H1 (cell line): ENCODE measurements around the gene AURKAIP1. TPM values are rescaled to one million over a fixed set of nuclear protein-coding genes. Genes with fewer than 3 reads are reported as not detected.

ENCODE experiments used
- CTCF ChIA-PET: fragments of 300-600 bp; sonication (Branson Sonifier 250); formaldehyde crosslinking; loops from one replicate; lab custom pipeline; 2021; ENCODE audit not compliant: partially characterized antibody; lab: Charles Lee
- POLR2A ChIA-PET: fragments of 300-600 bp; sonication (Branson Sonifier 250); formaldehyde crosslinking; loops from one replicate; lab custom pipeline; 2021; ENCODE audit warnings: inconsistent platforms; ENCODE audit not compliant: partially characterized antibody; lab: Charles Lee
- DNase-seq, 2 experiments: peaks; one replicate each; pipeline versions ENCODE4 v3.0.0 to v3.0.0-alpha.2; 2010 to 2022; ENCODE audit warnings: low spot score in 2 of 2, low read depth in 1 of 2, mixed read lengths in 1 of 2
- FAIRE-seq: peaks from 2 replicates; lab custom pipeline; 2011; peaks lifted over from hg19 to GRCh38; lab: Jason Lieb, UNC
- H2AFZ ChIP-seq: 2 replicates; pipeline ENCODE4 v1.8.1; 2012; ENCODE audit warnings: low read length, inconsistent platforms
- H2AK5ac ChIP-seq: 2 replicates; pipeline ENCODE4 v1.6.1; 2013; ENCODE audit warnings: low read depth, low read length
- H2BK120ac ChIP-seq: replicated peaks from 2 replicates; pipeline ENCODE3; 2013; ENCODE audit warnings: low read depth, low read length, inconsistent platforms
- H2BK12ac ChIP-seq: 2 replicates; pipeline ENCODE4 v1.6.1; 2013; ENCODE audit warnings: low read depth, low read length
- H2BK15ac ChIP-seq: 2 replicates; pipeline ENCODE4 v1.6.1; 2013; ENCODE audit warnings: low read length
- H2BK20ac ChIP-seq: 2 replicates; pipeline ENCODE4 v1.6.1; 2013; ENCODE audit warnings: low read length
- H2BK5ac ChIP-seq: 2 replicates; pipeline ENCODE4 v1.6.1; 2013; ENCODE audit warnings: low read depth, low read length
- H3K14ac ChIP-seq: 2 replicates; pipeline ENCODE4 v1.6.1; 2013; ENCODE audit warnings: inconsistent platforms; ENCODE audit not compliant: insufficient read length
- H3K18ac ChIP-seq: 2 replicates; pipeline ENCODE4 v1.6.1; 2013; ENCODE audit warnings: low read length; ENCODE audit errors: extremely low read depth
- H3K23ac ChIP-seq: 2 replicates; pipeline ENCODE4 v1.6.1; 2013; ENCODE audit warnings: inconsistent platforms; ENCODE audit not compliant: insufficient read length
- H3K23me2 ChIP-seq: 2 replicates; pipeline ENCODE4 v1.6.1; 2013; ENCODE audit warnings: low read depth, low read length
- H3K27ac ChIP-seq: 2 replicates; pipeline ENCODE4 v1.6.1; 2011; ENCODE audit warnings: low read depth, low read length, inconsistent platforms
- H3K27me3 ChIP-seq, 4 experiments: replicated peaks in 1 of 4; 1 replicate in 1 of 4; 2 replicates in 3 of 4; pipeline versions ENCODE4 v1.6.1 to v1.8.1; 2011 to 2013; ENCODE audit warnings: low read length in 3 of 4, mild to moderate bottlenecking in 3 of 4, inconsistent platforms in 2 of 4, mixed read lengths in 2 of 4, moderate library complexity in 1 of 4; ENCODE audit not compliant: control insufficient read depth in 3 of 4, insufficient read depth in 3 of 4; ENCODE audit errors: extremely low read depth in 1 of 4
- H3K36me3 ChIP-seq, 4 experiments: 2 replicates each; pipeline versions ENCODE4 v1.6.1 to v1.8.1; 2011 to 2013; ENCODE audit warnings: mild to moderate bottlenecking in 4 of 4, low read length in 3 of 4, moderate library complexity in 2 of 4, control low read depth in 1 of 4, inconsistent platforms in 1 of 4; ENCODE audit not compliant: insufficient read depth in 4 of 4, control insufficient read depth in 2 of 4
- H3K4ac ChIP-seq: replicated peaks from 2 replicates; pipeline ENCODE3; 2013; ENCODE audit warnings: low read length, low read depth, mixed read lengths, inconsistent platforms; ENCODE audit not compliant: insufficient read length
- H3K4me1 ChIP-seq, 4 experiments: replicated peaks in 1 of 4; 1 replicate in 1 of 4; 2 replicates in 3 of 4; pipeline versions ENCODE4 v1.6.1 to v1.8.1; 2011 to 2013; ENCODE audit warnings: low read length in 3 of 4, inconsistent platforms in 2 of 4, mixed read lengths in 1 of 4; ENCODE audit not compliant: insufficient read depth in 4 of 4, control insufficient read depth in 3 of 4
- H3K4me2 ChIP-seq, 2 experiments: 2 replicates each; pipeline versions ENCODE4 v1.6.1 to v1.8.1; 2011 to 2013; ENCODE audit warnings: low read depth in 2 of 2, low read length in 2 of 2, control low read depth in 1 of 2, inconsistent platforms in 1 of 2, mild to moderate bottlenecking in 1 of 2; ENCODE audit not compliant: insufficient read depth in 1 of 2
- H3K4me3 ChIP-seq, 4 experiments: fragments of 200-600, 300-600 bp in 1 of 4; sonication (generic), shearing (Covaris generic), sonication (Bioruptor Twin) in 1 of 4; 2 replicates each; pipeline versions ENCODE4 v1.5.1 to v1.8.1; 2011 to 2016; ENCODE audit warnings: low read length in 4 of 4, low read depth in 3 of 4, control low read depth in 2 of 4, inconsistent platforms in 2 of 4, mild to moderate bottlenecking in 2 of 4, mixed read lengths in 1 of 4, moderate library complexity in 1 of 4; ENCODE audit not compliant: insufficient read depth in 2 of 4; ENCODE audit errors: extremely low read depth in 1 of 4
- H3K56ac ChIP-seq: replicated peaks from 2 replicates; pipeline ENCODE3; 2013; ENCODE audit warnings: low read depth, mild to moderate bottlenecking, mixed read lengths, low read length, inconsistent platforms; ENCODE audit not compliant: insufficient read length
- H3K79me1 ChIP-seq: 2 replicates; pipeline ENCODE4 v1.6.1; 2013; ENCODE audit warnings: low read depth, low read length, control low read depth
- H3K79me2 ChIP-seq, 2 experiments: 2 replicates each; pipeline versions ENCODE4 v1.6.1 to v1.8.1; 2012 to 2013; ENCODE audit warnings: low read length in 2 of 2, mild to moderate bottlenecking in 2 of 2, inconsistent platforms in 1 of 2; ENCODE audit not compliant: insufficient read depth in 2 of 2, control insufficient read depth in 1 of 2
- H3K9ac ChIP-seq, 4 experiments: replicated peaks in 1 of 4; 1 replicate in 1 of 4; 2 replicates in 3 of 4; pipeline versions ENCODE4 v1.6.1 to v1.8.1; 2011 to 2013; ENCODE audit warnings: low read depth in 3 of 4, low read length in 3 of 4, control low read depth in 2 of 4, mild to moderate bottlenecking in 2 of 4, moderate library complexity in 2 of 4, inconsistent platforms in 1 of 4; ENCODE audit errors: extremely low read depth in 1 of 4
- H3K9me3 ChIP-seq, 2 experiments: 2 replicates each; pipeline versions ENCODE4 v1.6.1 to v1.8.1; 2012 to 2013; ENCODE audit warnings: mild to moderate bottlenecking in 2 of 2, moderate library complexity in 2 of 2, control low read depth in 1 of 2, inconsistent platforms in 1 of 2, low read depth in 1 of 2, low read length in 1 of 2, mixed read lengths in 1 of 2; ENCODE audit not compliant: insufficient read depth in 2 of 2
- H4K20me1 ChIP-seq, 2 experiments: replicated peaks in 1 of 2; 2 replicates each; pipeline versions ENCODE3 to v1.8.1; 2011 to 2013; ENCODE audit warnings: inconsistent platforms in 2 of 2, low read length in 2 of 2, mild to moderate bottlenecking in 1 of 2; ENCODE audit not compliant: insufficient read depth in 2 of 2, control insufficient read depth in 1 of 2
- H4K5ac ChIP-seq: 2 replicates; pipeline ENCODE4 v1.6.1; 2013; ENCODE audit warnings: low read length, low read depth, mixed read lengths, inconsistent platforms; ENCODE audit not compliant: insufficient read length
- H4K8ac ChIP-seq: 2 replicates; pipeline ENCODE4 v1.8.0; 2013; ENCODE audit warnings: mild to moderate bottlenecking, moderate library complexity, low read length, inconsistent platforms; ENCODE audit not compliant: insufficient read depth; ENCODE audit errors: extremely low read depth
- H4K91ac ChIP-seq: replicated peaks from 2 replicates; pipeline ENCODE3; 2013; ENCODE audit warnings: low read length, mixed read lengths, inconsistent platforms; ENCODE audit not compliant: insufficient read length
- CBX8 ChIP-seq: fragments of 300-800, 300-1000 bp; sonication (generic); IDR thresholded peaks from 2 replicates; pipeline ENCODE4 v1.7.1; 2016; ENCODE audit warnings: low read depth, low read length, borderline replicate concordance
- CTCF ChIP-seq, 3 experiments: IDR thresholded peaks; 1 replicate in 2 of 3; 2 replicates in 1 of 3; pipeline versions ENCODE4 v1.5.1 to v1.6.1; 2011; ENCODE audit warnings: low read length in 3 of 3, mild to moderate bottlenecking in 3 of 3, inconsistent platforms in 2 of 3, low read depth in 1 of 3, moderate library complexity in 1 of 3; ENCODE audit not compliant: insufficient read depth in 1 of 3; ENCODE audit errors: control extremely low read depth in 1 of 3
- RAD21 ChIP-seq, 2 experiments: IDR thresholded peaks in 1 of 2; conservative IDR thresholded peaks in 1 of 2; 2 replicates each; pipeline ENCODE4 v1.6.1; 2011; ENCODE audit warnings: low read depth in 2 of 2, low read length in 2 of 2, improper control_type of control experiment in 1 of 2, inconsistent platforms in 1 of 2, mild to moderate bottlenecking in 1 of 2, moderate library complexity in 1 of 2
- SIX5 ChIP-seq: IDR thresholded peaks from 2 replicates; pipeline ENCODE4 v1.6.1; 2011; ENCODE audit warnings: mild to moderate bottlenecking, low read depth, low read length
- WGBS, 2 experiments: shearing (Covaris generic) in 1 of 2; methylation state at CpG; one replicate each; pipeline versions ENCODE4 v1.1.6 to v1.1.7; 2013 to 2015; ENCODE audit warnings: low lambda C conversion rate in 2 of 2, mixed read lengths in 2 of 2, inconsistent platforms in 1 of 2, low coverage in 1 of 2, missing lambda C conversion rate in 1 of 2; ENCODE audit not compliant: insufficient replicate concordance in 2 of 2, insufficient coverage in 1 of 2, insufficient read length in 1 of 2; ENCODE audit errors: extremely low coverage in 1 of 2, missing lambda C conversion rate in 1 of 2; 5-methylcytosine and 5-hydroxymethylcytosine counted together
- polyA plus RNA-seq, 7 experiments: library from polyadenylated mRNA; depleted of rRNA in 3 of 7; stranded (reverse) in 5 of 7; unstranded in 2 of 7; fragments of >200 nt in 5 of 7; fragments of 200-250 nt in 2 of 7; gene quantifications; 1 replicate in 5 of 7; 2 replicates in 1 of 7; 4 replicates in 1 of 7; pipeline versions ENCODE4 v1.2.1 to v1.2.3, GENCODE V29; 2011 to 2013; ENCODE audit warnings: missing spikeins in 2 of 7, mixed read lengths in 2 of 7
- total RNA-seq: library from RNA; stranded (reverse); fragmentation: NEBNext Ultra II Directional; extraction: Animal tissue kit (Norgen Biotek cat#: 25700); gene quantifications from 2 replicates; pipeline ENCODE4 v1.2.1, GENCODE V29; 2021

The AURKAIP1 gene
- total and polyA plus RNA-seq, 2 of the 8 experiments (the other 6 are each of a cell fraction or from before 2014, with no cell fraction given), result 87.8 to 194 TPM

GRCh38 chr1:1406101-1406820, 31.3 kb upstream of the AURKAIP1 start:
- no peaks in the 10 kb centered on the region for H3K27me3 ChIP-seq
- H2AK5ac ChIP-seq, result no peak overlapping the region
- H4K91ac ChIP-seq, result no peak overlapping the region
- peaks cover 5% of the 10 kb centered on the region; the same call in 1 of the 2 replicates for H3K23me2 ChIP-seq
- DNase-seq (no peak), FAIRE-seq (no peak)
- CTCF ChIA-PET, result interaction anchor here (1.0 to 2.9 kb wide), 10 partner anchors 9 to 98 kb away, joined by 3 to 17 read pairs (median 4); partner anchors contain the start of gene ANKRD65
- H2BK120ac ChIP-seq, result no peak overlapping the region
- no peak overlapping the region for H2AFZ ChIP-seq
- no peaks in the 10 kb centered on the region for H3K9me3 ChIP-seq
- peaks cover 8 to 19% (median 13%) of the 10 kb centered on the region in 4 experiments; a peak in 6 of 7 replicates for H3K4me1 ChIP-seq
- no peak overlapping the region for H3K14ac ChIP-seq
- H3K27ac ChIP-seq, result peak overlapping the region; percentile 94; the same call in 1 of the 2 replicates
- peak overlapping the region; percentile 75 to 86 for H3K4me2 ChIP-seq
- POLR2A ChIA-PET, result interaction anchor here (0.7 to 27.7 kb wide), 11 partner anchors 8 to 136 kb away, joined by 3 to 719 read pairs (median 3); partner anchors contain the start of genes ANKRD65, AURKAIP1, CCNL2 and MXRA8
- H3K4ac ChIP-seq, result no peak overlapping the region
- H2BK15ac ChIP-seq, result no peak overlapping the region
- H3K18ac ChIP-seq, result no peak overlapping the region
- peaks cover 8 to 12% of the 10 kb centered on the region in 2 experiments for H4K20me1 ChIP-seq
- peak overlapping the region; percentile 17 for H3K56ac ChIP-seq
- peak overlapping the region; percentile 99 for H4K8ac ChIP-seq
- H4K5ac ChIP-seq, result peak overlapping the region; percentile 93
- peak overlapping the region; percentile 88; the same call in 1 of the 2 replicates for H2BK5ac ChIP-seq
- peaks cover 20 to 56% (median 30%) of the 10 kb centered on the region in 4 experiments for H3K36me3 ChIP-seq
- peaks cover 11% of the 10 kb centered on the region for H3K79me1 ChIP-seq
- H3K79me2 ChIP-seq, result peaks cover 14 to 38% of the 10 kb centered on the region in 2 experiments
- H3K23ac ChIP-seq, result no peak overlapping the region
- no peak overlapping the region for H2BK12ac ChIP-seq
- TF ChIP-seq CBX8, result no peak
- TF ChIP-seq CTCF (IDR thresholded peaks at IDR 0.05; ENCODE audit: control extremely low read depth in 1 of 3, insufficient read depth in 1 of 3, low read depth in 1 of 3, low read length in 3 of 3), result 0 out of 4 replicates have a peak, but pooled peaks of 1 of the 3 experiments have one; percentile 10
- TF ChIP-seq SIX5, result no peak
- TF ChIP-seq RAD21 (IDR thresholded peaks at IDR 0.05 in 1 of 2, conservative IDR thresholded peaks at IDR 0.05 in 1 of 2; ENCODE audit: low read depth in 2 of 2, low read length in 2 of 2), result 0 out of 4 replicates have a peak, but pooled peaks of 1 of the 2 experiments have one; percentile 10
- WGBS, 2 experiments, result 73% methylated on average over 33 of the region's 43 CpGs; no CpG with 5 or more reads in 1 of the 2 experiments
- H3K4me3 ChIP-seq, result peak overlapping the region; percentile 91 to 99 (median 93)
- no peak overlapping the region for H2BK20ac ChIP-seq
- peak overlapping the region; percentile 81 to 96 (median 92) for H3K9ac ChIP-seq
